ENCODE data around the gene GRAPL.
"Not testable (repeated sequence)": the region's sequence is repeated elsewhere in the genome, so short reads cannot be mapped to it uniquely, and the experiment has no call there.

GRCh38 chr17:19088804-19089685 lies 38.3 kb upstream of the GRAPL start:
- not testable (repeated sequence) for TF ChIP-seq CTCF, POLR2AphosphoS5 (IDR thresholded peaks at IDR 0.05)
